ENCODE results near the gene CELF1. TPM values are rescaled to one million over a fixed set of nuclear protein-coding genes. Genes with fewer than 3 reads are reported as not detected.

Gene CELF1
- polyA plus RNA-seq, 1 of the 3 experiments (the other 2 are of a cell fraction) = 47.5 TPM

DNA sequence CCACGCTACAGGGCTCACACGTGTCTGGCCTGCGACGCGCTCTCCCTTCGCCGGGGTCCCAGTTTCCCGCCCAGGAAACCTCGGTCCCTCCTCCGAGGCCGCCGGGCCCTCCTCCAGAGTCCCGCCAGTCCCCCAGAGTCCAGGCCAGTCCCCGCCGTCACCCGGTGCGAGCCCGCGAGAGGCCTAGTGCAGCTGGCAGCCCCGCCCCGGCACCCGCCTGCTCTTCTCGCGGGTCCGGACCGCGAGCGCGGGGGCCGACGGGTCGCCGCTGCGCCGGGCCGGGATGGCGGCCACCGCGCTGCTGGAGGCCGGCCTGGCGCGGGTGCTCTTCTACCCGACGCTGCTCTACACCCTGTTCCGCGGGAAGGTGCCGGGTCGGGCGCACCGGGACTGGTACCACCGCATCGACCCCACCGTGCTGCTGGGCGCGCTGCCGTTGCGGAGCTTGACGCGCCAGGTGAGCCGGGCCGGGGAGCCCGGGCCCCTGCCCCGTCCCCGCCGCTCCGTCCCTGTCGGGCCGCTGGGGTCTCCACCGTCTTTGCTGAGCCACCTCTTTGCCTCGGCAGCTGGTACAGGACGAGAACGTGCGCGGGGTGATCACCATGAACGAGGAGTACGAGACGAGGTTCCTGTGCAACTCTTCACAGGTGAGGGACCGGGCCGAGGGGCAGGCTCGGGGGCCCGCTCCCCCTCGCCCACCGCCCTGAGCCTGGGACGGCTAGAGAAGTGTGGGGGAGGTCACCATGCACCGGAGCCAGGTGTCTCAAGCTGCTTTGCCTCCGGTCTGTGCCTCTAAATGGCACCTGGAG is 12.6 kb upstream of the CELF1 start, which contains the start of gene PTPMT1:
TSS of gene PTPMT1 (plus strand) at position 260 of the 809 bp plus-strand sequence. CDS start at position 284, 24 bp downstream.
- peak within 1 kb of the TSS; percentile 96 for H3K9ac ChIP-seq
- H4K20me1 ChIP-seq (ENCODE audit: insufficient read depth) = no peaks in the 10 kb centered on the region
- no peaks in the 10 kb centered on the region for H3K9me3 ChIP-seq
- no peaks in the 10 kb centered on the region for H3K9me2 ChIP-seq
- H2AFZ ChIP-seq (ENCODE audit: low read depth) = peak within 1 kb of the TSS; percentile 98
- CTCF ChIA-PET = interaction anchor here (0.6 to 4.0 kb wide), 6 partner anchors 11 to 516 kb away, joined by 3 to 21 read pairs (median 4); partner anchors contain the start of gene CELF1
- H3K27me3 ChIP-seq (ENCODE audit: insufficient read depth) = no peaks in the 10 kb centered on the region
- H3K79me2 ChIP-seq (ENCODE audit: insufficient read depth) = peaks cover 59% of the 10 kb centered on the region
- 4% methylated on average over 22 of the region's 86 CpGs for WGBS (ENCODE audit: low lambda C conversion rate)
- H3F3A ChIP-seq (replicated peaks; ENCODE audit: insufficient read depth) = no peaks in the 10 kb centered on the region
- H3K36me3 ChIP-seq (replicated peaks in 1 of 2; ENCODE audit: control insufficient read depth in 1 of 2, insufficient read depth in 2 of 2, low read length in 1 of 2) = peaks cover 0 to 4% of the 10 kb centered on the region in 2 experiments
- H3K4me1 ChIP-seq (ENCODE audit: control insufficient read depth in 1 of 2, insufficient read depth in 2 of 2, low read depth in 1 of 2, low read length in 1 of 2) = peaks cover 0 to 3% of the 10 kb centered on the region in 2 experiments; a peak in 3 of 4 replicates
- H3K4me2 ChIP-seq = peak within 1 kb of the TSS; percentile 97
- H3K27ac ChIP-seq (ENCODE audit: low read depth in 2 of 2, low read length in 1 of 2) = peak within 1 kb of the TSS; percentile 38 to 40; a peak in 3 of 4 replicates
- peak within 1 kb of the TSS; percentile 68 to 97 for H3K4me3 ChIP-seq (ENCODE audit: low read depth in 2 of 2, low read length in 1 of 2)
- peak; percentile 94 for DNase-seq
- POLR2A ChIA-PET = interaction anchor here (1.0 to 3.7 kb wide), 5 partner anchors 12 to 67 kb away, joined by 3 to 18 read pairs (median 4); partner anchors contain the start of genes CELF1, KBTBD4 and NDUFS3
- TF ChIP-seq FOXJ3 (CRISPR knock-in tag; IDR thresholded peaks at IDR 0.05) = no peak
- TF ChIP-seq, protein P1, sequence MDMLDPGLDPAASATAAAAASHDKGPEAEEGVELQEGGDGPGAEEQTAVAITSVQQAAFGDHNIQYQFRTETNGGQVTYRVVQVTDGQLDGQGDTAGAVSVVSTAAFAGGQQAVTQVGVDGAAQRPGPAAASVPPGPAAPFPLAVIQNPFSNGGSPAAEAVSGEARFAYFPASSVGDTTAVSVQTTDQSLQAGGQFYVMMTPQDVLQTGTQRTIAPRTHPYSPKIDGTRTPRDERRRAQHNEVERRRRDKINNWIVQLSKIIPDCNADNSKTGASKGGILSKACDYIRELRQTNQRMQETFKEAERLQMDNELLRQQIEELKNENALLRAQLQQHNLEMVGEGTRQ (IDR thresholded peaks at IDR 0.05; ENCODE audit: borderline replicate concordance, low read depth, low read length) = no peak
- TF ChIP-seq JUND (IDR thresholded peaks at IDR 0.05) = no peak
- TF ChIP-seq, protein P2, sequence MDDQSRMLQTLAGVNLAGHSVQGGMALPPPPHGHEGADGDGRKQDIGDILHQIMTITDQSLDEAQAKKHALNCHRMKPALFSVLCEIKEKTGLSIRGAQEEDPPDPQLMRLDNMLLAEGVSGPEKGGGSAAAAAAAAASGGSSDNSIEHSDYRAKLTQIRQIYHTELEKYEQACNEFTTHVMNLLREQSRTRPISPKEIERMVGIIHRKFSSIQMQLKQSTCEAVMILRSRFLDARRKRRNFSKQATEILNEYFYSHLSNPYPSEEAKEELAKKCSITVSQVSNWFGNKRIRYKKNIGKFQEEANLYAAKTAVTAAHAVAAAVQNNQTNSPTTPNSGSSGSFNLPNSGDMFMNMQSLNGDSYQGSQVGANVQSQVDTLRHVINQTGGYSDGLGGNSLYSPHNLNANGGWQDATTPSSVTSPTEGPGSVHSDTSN (IDR thresholded peaks at IDR 0.05) = no peak
- no peak for TF ChIP-seq ELF1 (IDR thresholded peaks at IDR 0.05)
- TF ChIP-seq RAD21 (IDR thresholded peaks at IDR 0.05; ENCODE audit: low read length) = no peak
- TF ChIP-seq SMC3 (IDR thresholded peaks at IDR 0.05; ENCODE audit: low read depth, low read length) = no peak
- TF ChIP-seq, protein P3, sequence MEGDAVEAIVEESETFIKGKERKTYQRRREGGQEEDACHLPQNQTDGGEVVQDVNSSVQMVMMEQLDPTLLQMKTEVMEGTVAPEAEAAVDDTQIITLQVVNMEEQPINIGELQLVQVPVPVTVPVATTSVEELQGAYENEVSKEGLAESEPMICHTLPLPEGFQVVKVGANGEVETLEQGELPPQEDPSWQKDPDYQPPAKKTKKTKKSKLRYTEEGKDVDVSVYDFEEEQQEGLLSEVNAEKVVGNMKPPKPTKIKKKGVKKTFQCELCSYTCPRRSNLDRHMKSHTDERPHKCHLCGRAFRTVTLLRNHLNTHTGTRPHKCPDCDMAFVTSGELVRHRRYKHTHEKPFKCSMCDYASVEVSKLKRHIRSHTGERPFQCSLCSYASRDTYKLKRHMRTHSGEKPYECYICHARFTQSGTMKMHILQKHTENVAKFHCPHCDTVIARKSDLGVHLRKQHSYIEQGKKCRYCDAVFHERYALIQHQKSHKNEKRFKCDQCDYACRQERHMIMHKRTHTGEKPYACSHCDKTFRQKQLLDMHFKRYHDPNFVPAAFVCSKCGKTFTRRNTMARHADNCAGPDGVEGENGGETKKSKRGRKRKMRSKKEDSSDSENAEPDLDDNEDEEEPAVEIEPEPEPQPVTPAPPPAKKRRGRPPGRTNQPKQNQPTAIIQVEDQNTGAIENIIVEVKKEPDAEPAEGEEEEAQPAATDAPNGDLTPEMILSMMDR (IDR thresholded peaks at IDR 0.05) = no peak
- TF ChIP-seq TEAD4 (IDR thresholded peaks at IDR 0.05; ENCODE audit: borderline replicate concordance, insufficient read depth) = no peak
- TF ChIP-seq, protein P4, sequence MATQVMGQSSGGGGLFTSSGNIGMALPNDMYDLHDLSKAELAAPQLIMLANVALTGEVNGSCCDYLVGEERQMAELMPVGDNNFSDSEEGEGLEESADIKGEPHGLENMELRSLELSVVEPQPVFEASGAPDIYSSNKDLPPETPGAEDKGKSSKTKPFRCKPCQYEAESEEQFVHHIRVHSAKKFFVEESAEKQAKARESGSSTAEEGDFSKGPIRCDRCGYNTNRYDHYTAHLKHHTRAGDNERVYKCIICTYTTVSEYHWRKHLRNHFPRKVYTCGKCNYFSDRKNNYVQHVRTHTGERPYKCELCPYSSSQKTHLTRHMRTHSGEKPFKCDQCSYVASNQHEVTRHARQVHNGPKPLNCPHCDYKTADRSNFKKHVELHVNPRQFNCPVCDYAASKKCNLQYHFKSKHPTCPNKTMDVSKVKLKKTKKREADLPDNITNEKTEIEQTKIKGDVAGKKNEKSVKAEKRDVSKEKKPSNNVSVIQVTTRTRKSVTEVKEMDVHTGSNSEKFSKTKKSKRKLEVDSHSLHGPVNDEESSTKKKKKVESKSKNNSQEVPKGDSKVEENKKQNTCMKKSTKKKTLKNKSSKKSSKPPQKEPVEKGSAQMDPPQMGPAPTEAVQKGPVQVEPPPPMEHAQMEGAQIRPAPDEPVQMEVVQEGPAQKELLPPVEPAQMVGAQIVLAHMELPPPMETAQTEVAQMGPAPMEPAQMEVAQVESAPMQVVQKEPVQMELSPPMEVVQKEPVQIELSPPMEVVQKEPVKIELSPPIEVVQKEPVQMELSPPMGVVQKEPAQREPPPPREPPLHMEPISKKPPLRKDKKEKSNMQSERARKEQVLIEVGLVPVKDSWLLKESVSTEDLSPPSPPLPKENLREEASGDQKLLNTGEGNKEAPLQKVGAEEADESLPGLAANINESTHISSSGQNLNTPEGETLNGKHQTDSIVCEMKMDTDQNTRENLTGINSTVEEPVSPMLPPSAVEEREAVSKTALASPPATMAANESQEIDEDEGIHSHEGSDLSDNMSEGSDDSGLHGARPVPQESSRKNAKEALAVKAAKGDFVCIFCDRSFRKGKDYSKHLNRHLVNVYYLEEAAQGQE (IDR thresholded peaks at IDR 0.05; ENCODE audit: low read depth, low read length) = no peak
- no peak for TF ChIP-seq GABPA (IDR thresholded peaks at IDR 0.05; ENCODE audit: low read depth)
- peak; percentile 32; the same call in 1 of the 2 replicates for TF ChIP-seq SIN3A (IDR thresholded peaks at IDR 0.05; ENCODE audit: borderline replicate concordance, low read depth, low read length)
- TF ChIP-seq, protein P5, sequence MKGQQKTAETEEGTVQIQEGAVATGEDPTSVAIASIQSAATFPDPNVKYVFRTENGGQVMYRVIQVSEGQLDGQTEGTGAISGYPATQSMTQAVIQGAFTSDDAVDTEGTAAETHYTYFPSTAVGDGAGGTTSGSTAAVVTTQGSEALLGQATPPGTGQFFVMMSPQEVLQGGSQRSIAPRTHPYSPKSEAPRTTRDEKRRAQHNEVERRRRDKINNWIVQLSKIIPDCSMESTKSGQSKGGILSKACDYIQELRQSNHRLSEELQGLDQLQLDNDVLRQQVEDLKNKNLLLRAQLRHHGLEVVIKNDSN (IDR thresholded peaks at IDR 0.05; ENCODE audit: borderline replicate concordance, low read depth) = no peak
- peak; percentile 68 for TF ChIP-seq YY1 (IDR thresholded peaks at IDR 0.05; ENCODE audit: low read depth)
- TF ChIP-seq, protein P6, sequence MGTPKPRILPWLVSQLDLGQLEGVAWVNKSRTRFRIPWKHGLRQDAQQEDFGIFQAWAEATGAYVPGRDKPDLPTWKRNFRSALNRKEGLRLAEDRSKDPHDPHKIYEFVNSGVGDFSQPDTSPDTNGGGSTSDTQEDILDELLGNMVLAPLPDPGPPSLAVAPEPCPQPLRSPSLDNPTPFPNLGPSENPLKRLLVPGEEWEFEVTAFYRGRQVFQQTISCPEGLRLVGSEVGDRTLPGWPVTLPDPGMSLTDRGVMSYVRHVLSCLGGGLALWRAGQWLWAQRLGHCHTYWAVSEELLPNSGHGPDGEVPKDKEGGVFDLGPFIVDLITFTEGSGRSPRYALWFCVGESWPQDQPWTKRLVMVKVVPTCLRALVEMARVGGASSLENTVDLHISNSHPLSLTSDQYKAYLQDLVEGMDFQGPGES (IDR thresholded peaks at IDR 0.05; ENCODE audit: low read depth, low read length) = no peak
- no peak for TF ChIP-seq EP300 (IDR thresholded peaks at IDR 0.05; ENCODE audit: borderline replicate concordance in 1 of 2, low read depth in 1 of 2, low read length in 1 of 2)
- TF ChIP-seq, protein P7, sequence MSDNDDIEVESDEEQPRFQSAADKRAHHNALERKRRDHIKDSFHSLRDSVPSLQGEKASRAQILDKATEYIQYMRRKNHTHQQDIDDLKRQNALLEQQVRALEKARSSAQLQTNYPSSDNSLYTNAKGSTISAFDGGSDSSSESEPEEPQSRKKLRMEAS (IDR thresholded peaks at IDR 0.05; ENCODE audit: low read depth) = peak; percentile 83
- peak; percentile 64; the same call in 1 of the 2 replicates for TF ChIP-seq TAF1 (IDR thresholded peaks at IDR 0.05; ENCODE audit: borderline replicate concordance, low read depth, low read length)
- peak; percentile 50 for TF ChIP-seq POLR2AphosphoS5 (IDR thresholded peaks at IDR 0.05; ENCODE audit: low read depth, low read length)
- no peak for TF ChIP-seq MEF2A (IDR thresholded peaks at IDR 0.05; ENCODE audit: borderline replicate concordance, low read depth)
